ENCODE results near the gene RASD2.

- no peak for TF ChIP-seq CTCF (IDR thresholded peaks at IDR 0.05 in 8 of 11, conservative IDR thresholded peaks at IDR 0.05 in 3 of 11)
- TF ChIP-seq POLR2AphosphoS5 (IDR thresholded peaks at IDR 0.05), result no peak
- TF ChIP-seq POLR2A (IDR thresholded peaks at IDR 0.05), result no peak
Observed at GRCh38 chr22:35558031-35558430, 17.4 kb downstream of the RASD2 start.
